ENCODE measurements around the gene BRCC3. TPM values are rescaled to one million over a fixed set of nuclear protein-coding genes. Genes with fewer than 3 reads are reported as not detected.
"Not testable (repeated sequence)": the region's sequence is repeated elsewhere in the genome, so short reads cannot be mapped to it uniquely, and the experiment has no call there.

Gene BRCC3
- total and polyA plus RNA-seq, 4 donors, result 7.8 to 12.2 (median 10.1) TPM

GRCh38 chrX:155147612-155148011 lies 76.3 kb downstream of the BRCC3 start:
- 19% methylated on average over 1 of the region's 6 CpGs for WGBS
- H3K27me3 ChIP-seq (ENCODE audit: control insufficient read depth in 4 of 4, insufficient read depth in 4 of 4, low read length in 3 of 4); H3K4me3 ChIP-seq (ENCODE audit: low read depth in 1 of 3, low read length in 3 of 3); H3K9ac ChIP-seq (ENCODE audit: low read depth in 1 of 2, low read length in 2 of 2); H3K4me1 ChIP-seq (ENCODE audit: control insufficient read depth in 4 of 4, insufficient read depth in 4 of 4, low read length in 3 of 4); H3K36me3 ChIP-seq (ENCODE audit: control insufficient read depth in 4 of 4, insufficient read depth in 3 of 4, low read depth in 1 of 4, low read length in 3 of 4); DNase-seq (ENCODE audit: low spot score); H3K9me3 ChIP-seq (ENCODE audit: control insufficient read depth in 4 of 4, low read length in 3 of 4); H3K27ac ChIP-seq (ENCODE audit: low read depth in 1 of 2, low read length in 2 of 2): not testable (repeated sequence)

- H3K36me3 ChIP-seq (ENCODE audit: control insufficient read depth in 4 of 4, insufficient read depth in 3 of 4, low read depth in 1 of 4, low read length in 3 of 4); H3K27me3 ChIP-seq (ENCODE audit: control insufficient read depth in 4 of 4, insufficient read depth in 4 of 4, low read length in 3 of 4); H3K9ac ChIP-seq (ENCODE audit: low read depth in 1 of 2, low read length in 2 of 2); DNase-seq (ENCODE audit: low spot score); H3K4me3 ChIP-seq (ENCODE audit: low read depth in 1 of 3, low read length in 3 of 3); H3K4me1 ChIP-seq (ENCODE audit: control insufficient read depth in 4 of 4, insufficient read depth in 4 of 4, low read length in 3 of 4); H3K27ac ChIP-seq (ENCODE audit: low read depth in 1 of 2, low read length in 2 of 2); H3K9me3 ChIP-seq (ENCODE audit: control insufficient read depth in 4 of 4, low read length in 3 of 4): not testable (repeated sequence)
- WGBS, result no CpG with 5 or more reads among the region's 11 CpGs
Measured at GRCh38 chrX:155148166-155148565, 76.9 kb downstream of the BRCC3 start.

- H3K4me1 ChIP-seq (ENCODE audit: control insufficient read depth in 4 of 4, insufficient read depth in 4 of 4, low read length in 3 of 4), result peaks cover 0 to 5% (median 3%) of the 10 kb centered on the region in 4 donors
- 58% methylated on average over 7 of the region's 7 CpGs for WGBS
- no peak overlapping the region for H3K9ac ChIP-seq (ENCODE audit: low read depth in 1 of 2, low read length in 2 of 2)
- no peaks in the 10 kb centered on the region for H3K9me3 ChIP-seq (ENCODE audit: control insufficient read depth in 4 of 4, low read length in 3 of 4)
- H3K36me3 ChIP-seq (ENCODE audit: control insufficient read depth in 4 of 4, insufficient read depth in 3 of 4, low read depth in 1 of 4, low read length in 3 of 4), result no peaks in the 10 kb centered on the region
- no peak overlapping the region for H3K4me3 ChIP-seq (ENCODE audit: low read depth in 1 of 3, low read length in 3 of 3)
- no peak for DNase-seq (ENCODE audit: low spot score)
- H3K27ac ChIP-seq (ENCODE audit: low read depth in 1 of 2, low read length in 2 of 2), result no peak overlapping the region
- TF ChIP-seq CTCF (IDR thresholded peaks at IDR 0.05; ENCODE audit: low read depth, low read length, missing input control) (peak; percentile 49), TAF1 (conservative IDR thresholded peaks at IDR 0.05) (no peak), RAD21 (IDR thresholded peaks at IDR 0.05) (peak; percentile 52 to 75), FOXA1 (IDR thresholded peaks at IDR 0.05) (no peak)
- H3K27me3 ChIP-seq (ENCODE audit: control insufficient read depth in 4 of 4, insufficient read depth in 4 of 4, low read length in 3 of 4), result no peaks in the 10 kb centered on the region
Measured at GRCh38 chrX:155148724-155149537, 77.6 kb downstream of the BRCC3 start.

- DNase-seq (ENCODE audit: low spot score), result no peak
- Histone ChIP-seq H3K27ac (ENCODE audit: low read depth in 1 of 2, low read length in 2 of 2) (no peak overlapping the region), H3K4me1 (ENCODE audit: control insufficient read depth in 4 of 4, insufficient read depth in 4 of 4, low read length in 3 of 4) (no peaks in the 10 kb centered on the region), H3K9ac (ENCODE audit: low read depth in 1 of 2, low read length in 2 of 2) (no peak overlapping the region), H3K9me3 (ENCODE audit: control insufficient read depth in 4 of 4, low read length in 3 of 4) (no peaks in the 10 kb centered on the region), H3K36me3 (ENCODE audit: control insufficient read depth in 4 of 4, insufficient read depth in 3 of 4, low read depth in 1 of 4, low read length in 3 of 4) (no peaks in the 10 kb centered on the region), H3K27me3 (ENCODE audit: control insufficient read depth in 4 of 4, insufficient read depth in 4 of 4, low read length in 3 of 4) (no peaks in the 10 kb centered on the region), H3K4me3 (ENCODE audit: low read depth in 1 of 3, low read length in 3 of 3) (no peak overlapping the region)
- TF ChIP-seq FOXA2 (IDR thresholded peaks at IDR 0.05) (no peak), ZBTB33 (IDR thresholded peaks at IDR 0.05) (no peak), HNF4G (IDR thresholded peaks at IDR 0.05) (no peak), EGR1 (IDR thresholded peaks at IDR 0.05; ENCODE audit: low read depth in 2 of 2) (no peak), HNF4A (conservative IDR thresholded peaks at IDR 0.05) (no peak), NR2F2 (IDR thresholded peaks at IDR 0.05) (no peak)
- WGBS, result 42% methylated on average over 2 of the region's 2 CpGs
Measured at GRCh38 chrX:155169881-155170280, 98.6 kb downstream of the BRCC3 start.

Other genes starting within 250 kb of the BRCC3 start
- gene SMIM9, start 236.8 kb upstream of the BRCC3 start, total RNA-seq, result under 1 TPM in 1 of 2 donors, not detected in 1; 0.50 TPM
- not detected for gene SMIM9, start 236.8 kb upstream of the BRCC3 start, polyA plus RNA-seq
- 1 to 10 TPM in 1 of 2 donors, under 1 TPM in 1; 0.42 to 3.9 TPM for gene F8A1, start 185.2 kb upstream of the BRCC3 start, total RNA-seq
- gene F8A1, start 185.2 kb upstream of the BRCC3 start, polyA plus RNA-seq, result 10 to 100 TPM in 1 of 2 donors, 1 to 10 TPM in 1; 5.7 to 25.0 TPM
- gene F8, start 48.8 kb upstream of the BRCC3 start, total RNA-seq, result 10 to 100 TPM in 1 of 2 donors, 1 to 10 TPM in 1; 8.0 to 22.3 TPM
- 10 to 100 TPM; 11.1 to 16.5 TPM for gene F8, start 48.8 kb upstream of the BRCC3 start, polyA plus RNA-seq
- gene FUNDC2, start 44.7 kb upstream of the BRCC3 start, total RNA-seq, result 10 to 100 TPM; 19.4 to 23.3 TPM
- 10 to 100 TPM; 58.3 to 79.8 TPM for gene FUNDC2, start 44.7 kb upstream of the BRCC3 start, polyA plus RNA-seq
- gene CMC4, start 372 bp upstream of the BRCC3 start, total RNA-seq, result 1 to 10 TPM; 4.2 to 4.9 TPM
- gene CMC4, start 372 bp upstream of the BRCC3 start, polyA plus RNA-seq, result 10 to 100 TPM; 15.9 to 17.3 TPM
- 1 to 10 TPM; 2.2 to 2.8 TPM for gene MTCP1, start 372 bp upstream of the BRCC3 start, total RNA-seq
- gene MTCP1, start 372 bp upstream of the BRCC3 start, polyA plus RNA-seq, result 1 to 10 TPM; 7.7 to 10.0 TPM
- 10 to 100 TPM; 15.1 to 40.7 TPM for gene VBP1, start 145.0 kb downstream of the BRCC3 start, total RNA-seq
- gene VBP1, start 145.0 kb downstream of the BRCC3 start, polyA plus RNA-seq, result 10 to 100 TPM; 16.3 to 16.9 TPM
- gene RAB39B, start 193.0 kb downstream of the BRCC3 start, total RNA-seq, result under 1 TPM; 0.17 to 0.75 TPM
- gene RAB39B, start 193.0 kb downstream of the BRCC3 start, polyA plus RNA-seq, result under 1 TPM in 1 of 2 donors, not detected in 1; 0.07 TPM

Data from liver (tissue), 9 donors.